Measurements from ENCODE around the gene PRR19.

GRCh38 chr19:42284591-42285341 lies 17.2 kb upstream of the PRR19 start:
- no peak for TF ChIP-seq EZH2 (IDR thresholded peaks at IDR 0.05; ENCODE audit: borderline replicate concordance, insufficient read depth, low read depth, low read length, poor library complexity, severe bottlenecking)
- TF ChIP-seq, protein P1, sequence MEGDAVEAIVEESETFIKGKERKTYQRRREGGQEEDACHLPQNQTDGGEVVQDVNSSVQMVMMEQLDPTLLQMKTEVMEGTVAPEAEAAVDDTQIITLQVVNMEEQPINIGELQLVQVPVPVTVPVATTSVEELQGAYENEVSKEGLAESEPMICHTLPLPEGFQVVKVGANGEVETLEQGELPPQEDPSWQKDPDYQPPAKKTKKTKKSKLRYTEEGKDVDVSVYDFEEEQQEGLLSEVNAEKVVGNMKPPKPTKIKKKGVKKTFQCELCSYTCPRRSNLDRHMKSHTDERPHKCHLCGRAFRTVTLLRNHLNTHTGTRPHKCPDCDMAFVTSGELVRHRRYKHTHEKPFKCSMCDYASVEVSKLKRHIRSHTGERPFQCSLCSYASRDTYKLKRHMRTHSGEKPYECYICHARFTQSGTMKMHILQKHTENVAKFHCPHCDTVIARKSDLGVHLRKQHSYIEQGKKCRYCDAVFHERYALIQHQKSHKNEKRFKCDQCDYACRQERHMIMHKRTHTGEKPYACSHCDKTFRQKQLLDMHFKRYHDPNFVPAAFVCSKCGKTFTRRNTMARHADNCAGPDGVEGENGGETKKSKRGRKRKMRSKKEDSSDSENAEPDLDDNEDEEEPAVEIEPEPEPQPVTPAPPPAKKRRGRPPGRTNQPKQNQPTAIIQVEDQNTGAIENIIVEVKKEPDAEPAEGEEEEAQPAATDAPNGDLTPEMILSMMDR (IDR thresholded peaks at IDR 0.05), result no peak

Data from B cell (primary cell).